OCI-LY7 (cell line): ENCODE results near the gene PARD3.

Experiments used
- EZH2phosphoT487 ChIP-seq: fragments of 200-600 bp; sonication (generic); IDR thresholded peaks from 2 replicates; pipeline ENCODE4 v1.6.1; 2018; ENCODE audit warnings: low read depth, borderline replicate concordance, mild to moderate bottlenecking, mixed run types, antibody characterized with exemption, low read length, moderate library complexity, mixed read lengths
- TF ChIP-seq, protein P1 (sequence below): fragments of 200-600 bp; sonication (generic); conservative IDR thresholded peaks from 2 replicates; pipeline ENCODE4 v1.5.1; 2014; ENCODE audit warnings: mild to moderate bottlenecking, antibody characterized with exemption, low read length, moderate library complexity, mixed read lengths

DNA sequence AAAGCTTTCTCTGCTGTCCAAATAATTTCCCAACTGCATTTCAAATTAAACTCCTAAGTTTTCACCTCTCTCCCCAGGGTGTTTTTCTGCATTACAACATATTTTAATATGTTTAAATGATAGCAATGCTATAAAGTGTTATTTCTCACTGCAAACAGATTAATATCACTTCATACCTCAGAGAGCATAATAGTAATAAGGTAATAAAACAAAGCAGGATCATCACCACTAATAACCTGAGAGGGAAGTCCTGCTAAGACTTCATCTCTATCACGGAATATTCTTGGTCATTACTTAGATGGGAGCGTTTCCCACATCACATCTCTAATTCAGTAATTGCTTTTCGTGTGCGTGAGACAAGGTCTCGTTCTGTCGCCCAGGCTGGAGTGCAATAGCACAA lies 168.8 kb downstream of the PARD3 start:
- TF ChIP-seq, protein P1, sequence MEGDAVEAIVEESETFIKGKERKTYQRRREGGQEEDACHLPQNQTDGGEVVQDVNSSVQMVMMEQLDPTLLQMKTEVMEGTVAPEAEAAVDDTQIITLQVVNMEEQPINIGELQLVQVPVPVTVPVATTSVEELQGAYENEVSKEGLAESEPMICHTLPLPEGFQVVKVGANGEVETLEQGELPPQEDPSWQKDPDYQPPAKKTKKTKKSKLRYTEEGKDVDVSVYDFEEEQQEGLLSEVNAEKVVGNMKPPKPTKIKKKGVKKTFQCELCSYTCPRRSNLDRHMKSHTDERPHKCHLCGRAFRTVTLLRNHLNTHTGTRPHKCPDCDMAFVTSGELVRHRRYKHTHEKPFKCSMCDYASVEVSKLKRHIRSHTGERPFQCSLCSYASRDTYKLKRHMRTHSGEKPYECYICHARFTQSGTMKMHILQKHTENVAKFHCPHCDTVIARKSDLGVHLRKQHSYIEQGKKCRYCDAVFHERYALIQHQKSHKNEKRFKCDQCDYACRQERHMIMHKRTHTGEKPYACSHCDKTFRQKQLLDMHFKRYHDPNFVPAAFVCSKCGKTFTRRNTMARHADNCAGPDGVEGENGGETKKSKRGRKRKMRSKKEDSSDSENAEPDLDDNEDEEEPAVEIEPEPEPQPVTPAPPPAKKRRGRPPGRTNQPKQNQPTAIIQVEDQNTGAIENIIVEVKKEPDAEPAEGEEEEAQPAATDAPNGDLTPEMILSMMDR: no peak
- no peak for TF ChIP-seq EZH2phosphoT487
